SKM-1 treated with dmso at 0.1 percent for 144 hours (cell line): Measurements from ENCODE around the gene VSNL1.
"Not testable (repeated sequence)": the region's sequence is repeated elsewhere in the genome, so short reads cannot be mapped to it uniquely, and the experiment has no call there.

Experiments used
- DNase-seq: peaks from one replicate; lab custom pipeline; 2025; ENCODE audit not compliant: unreplicated experiment; lab: John Stamatoyannopoulos, UW

Gene VSNL1

DNA sequence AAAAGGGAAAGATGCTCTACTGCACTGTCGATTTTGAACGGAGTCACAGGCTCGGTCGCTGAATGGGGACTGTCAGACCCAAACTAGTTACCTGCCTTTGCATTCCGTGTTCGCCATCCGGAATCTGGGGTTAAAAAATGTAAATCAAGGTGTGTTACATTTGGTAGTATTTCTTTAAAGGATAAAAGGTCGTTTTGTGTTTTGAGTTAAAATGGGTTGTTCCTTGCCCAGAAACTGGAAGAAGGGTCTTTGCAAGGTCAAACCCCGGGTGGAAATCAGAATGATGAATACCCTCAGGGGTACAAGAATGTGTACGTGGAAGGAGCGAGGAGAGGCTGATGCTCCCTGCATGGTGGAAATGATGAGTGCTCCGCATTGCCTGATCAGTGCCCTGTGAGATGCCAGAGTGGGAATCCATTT is 1.0 kb downstream of the VSNL1 start:
- no peak for DNase-seq

- no peak for DNase-seq
Observed at GRCh38 chr2:17542471-17542870, 2.0 kb downstream of the VSNL1 start.

DNA sequence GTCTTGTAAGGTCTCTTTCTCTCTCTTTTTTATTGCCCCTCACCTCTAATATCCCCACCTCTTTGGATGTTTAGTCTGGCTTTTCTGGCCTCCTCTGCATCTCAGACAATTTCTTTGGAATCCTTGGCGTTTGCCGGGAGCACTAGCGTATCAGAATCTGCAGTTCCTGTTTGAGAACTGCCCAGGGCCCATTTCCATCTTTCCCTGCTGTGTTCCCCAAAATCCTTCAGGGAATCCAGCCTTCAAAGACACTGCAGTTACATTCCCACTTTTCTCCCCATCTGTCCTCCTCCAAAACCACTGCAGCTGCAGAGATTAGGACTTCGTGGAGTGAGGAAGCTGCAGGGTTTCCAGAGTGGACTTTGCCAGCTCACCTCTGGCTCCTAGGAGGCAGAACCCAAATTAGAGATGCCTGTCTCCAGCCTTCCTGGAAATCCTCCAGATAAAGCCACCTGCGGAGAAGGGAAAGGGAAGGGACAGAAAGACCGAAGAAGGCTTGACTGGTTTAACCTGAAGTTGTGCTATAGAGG is 2.7 kb downstream of the VSNL1 start:
- DNase-seq, result no peak

GRCh38 chr2:17543848-17544247 is 3.4 kb downstream of the VSNL1 start:
- no peak for DNase-seq

- DNase-seq, result no peak
Observed at GRCh38 chr2:17544256-17544655, 3.8 kb downstream of the VSNL1 start.

DNA sequence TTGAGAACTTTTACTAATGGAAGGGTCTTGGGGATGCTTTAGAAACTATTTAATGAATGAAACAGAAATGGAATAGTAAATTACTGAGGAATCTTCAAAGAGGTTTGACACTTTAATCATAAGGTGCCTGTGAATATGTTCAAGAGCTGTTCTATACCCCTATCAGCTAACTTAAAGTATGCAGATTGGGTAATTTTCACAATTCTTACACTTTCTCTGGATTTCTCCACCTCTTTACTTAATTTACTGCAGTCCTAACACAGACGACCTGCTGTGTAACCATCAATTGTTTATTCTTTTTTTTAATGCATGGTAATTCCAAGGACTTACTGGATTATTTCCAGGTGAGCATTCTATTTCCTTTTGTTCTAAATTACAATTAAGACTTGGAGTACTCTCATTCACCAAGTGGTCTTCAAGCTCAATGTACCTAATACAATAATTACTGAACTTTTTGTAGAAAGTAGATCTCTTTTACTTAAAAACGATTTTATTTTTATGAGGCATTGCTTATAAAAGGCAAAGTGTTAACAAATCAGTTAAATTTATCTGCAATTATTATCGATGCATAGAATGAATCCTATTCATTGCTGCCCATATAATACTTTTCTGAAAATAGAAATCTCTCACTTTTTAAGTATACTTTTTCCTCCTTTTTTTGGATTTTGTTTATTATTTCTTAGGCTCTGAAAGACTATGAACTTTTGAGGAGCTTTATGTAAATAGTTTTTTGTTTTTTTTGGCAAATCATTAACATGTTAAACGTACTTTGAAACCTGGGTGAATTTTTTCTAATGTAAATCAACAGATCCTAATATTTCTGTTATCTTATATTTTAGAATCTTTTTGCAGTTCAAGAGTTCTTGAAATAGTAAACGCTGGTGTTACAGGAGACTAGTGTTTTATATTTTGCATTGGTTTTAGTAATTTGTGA is 5.5 kb downstream of the VSNL1 start:
- no peak for DNase-seq

- no peak for DNase-seq
Observed at GRCh38 chr2:17547237-17547636, 6.7 kb downstream of the VSNL1 start.

DNA sequence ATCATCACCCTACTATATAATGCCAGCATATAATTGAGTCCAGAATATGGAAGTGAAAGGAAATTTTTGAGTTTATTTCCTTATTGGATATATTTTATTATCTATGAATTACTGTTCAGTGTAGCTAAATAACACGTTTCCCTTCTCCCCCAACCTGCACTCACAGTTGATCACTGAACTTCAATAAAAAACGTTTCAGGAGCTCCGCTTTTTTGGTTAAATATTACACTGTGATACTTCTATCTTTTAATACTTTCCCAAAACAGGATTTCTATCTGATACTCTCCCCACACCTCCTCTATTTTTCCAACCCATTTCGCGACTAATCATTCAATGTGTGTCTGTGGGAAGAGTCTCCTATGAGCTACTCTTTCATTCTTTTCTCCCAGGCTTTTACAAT is 7.2 kb downstream of the VSNL1 start:
- no peak for DNase-seq

DNA sequence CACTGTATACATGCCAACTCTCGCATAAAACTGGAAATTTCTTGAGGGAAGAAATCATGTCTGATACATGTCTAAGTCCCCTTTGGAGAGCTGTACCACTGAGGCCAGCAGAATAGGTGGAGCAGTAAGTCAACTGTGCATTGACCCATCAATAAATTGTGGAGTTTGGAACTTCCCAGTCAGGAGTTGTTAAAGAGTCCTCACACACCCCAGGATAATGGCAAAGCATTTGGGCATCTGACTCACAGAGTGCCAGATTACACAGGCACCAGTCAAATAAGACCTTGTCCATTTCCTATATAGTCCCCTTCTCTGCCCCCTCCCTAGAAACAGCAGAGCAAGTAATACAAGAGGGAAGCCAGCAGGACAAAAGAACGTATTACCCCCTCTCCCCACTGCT is 10.4 kb downstream of the VSNL1 start:
- DNase-seq, result no peak

- DNase-seq, result no peak
Observed at GRCh38 chr2:17555150-17555549, 14.7 kb downstream of the VSNL1 start.

DNA sequence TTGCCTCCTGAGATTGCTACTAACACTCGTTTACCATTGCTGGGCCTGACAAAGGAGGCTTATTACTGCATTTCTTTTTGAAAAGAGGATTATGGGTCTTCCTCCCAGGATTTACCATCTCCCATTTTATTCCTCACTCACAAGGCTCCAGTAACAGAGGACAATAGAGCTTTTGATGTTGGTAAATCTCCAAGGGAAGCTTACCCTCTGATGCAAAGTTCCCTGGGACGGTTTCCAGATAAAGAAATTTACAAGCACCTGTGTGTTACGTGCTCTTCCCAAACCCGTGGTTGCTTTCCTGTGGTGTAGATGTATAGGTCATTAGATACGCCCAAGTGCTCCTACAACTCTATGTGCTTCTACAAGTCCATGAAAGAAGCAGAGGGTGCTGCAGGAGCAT is 17.1 kb downstream of the VSNL1 start:
- DNase-seq, result no peak

DNA sequence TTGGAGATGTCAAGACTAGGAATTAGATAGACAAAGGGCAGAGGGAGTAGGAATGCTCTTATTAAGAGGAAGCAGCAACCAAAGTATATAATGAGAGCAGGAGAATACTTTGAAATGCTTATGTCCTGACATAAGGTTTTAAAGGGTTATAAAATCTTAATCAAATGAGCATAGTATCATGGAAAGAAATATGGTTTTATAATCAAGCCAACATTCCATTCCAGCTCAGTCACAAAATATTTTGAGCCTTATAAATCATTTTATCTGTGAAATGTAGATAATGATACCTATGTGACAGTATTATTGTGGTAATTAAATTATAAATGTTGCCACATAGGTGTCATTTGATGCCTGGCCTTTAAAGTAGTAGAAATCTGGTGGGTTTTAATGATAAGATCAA is 17.6 kb downstream of the VSNL1 start:
- DNase-seq, result no peak

DNA sequence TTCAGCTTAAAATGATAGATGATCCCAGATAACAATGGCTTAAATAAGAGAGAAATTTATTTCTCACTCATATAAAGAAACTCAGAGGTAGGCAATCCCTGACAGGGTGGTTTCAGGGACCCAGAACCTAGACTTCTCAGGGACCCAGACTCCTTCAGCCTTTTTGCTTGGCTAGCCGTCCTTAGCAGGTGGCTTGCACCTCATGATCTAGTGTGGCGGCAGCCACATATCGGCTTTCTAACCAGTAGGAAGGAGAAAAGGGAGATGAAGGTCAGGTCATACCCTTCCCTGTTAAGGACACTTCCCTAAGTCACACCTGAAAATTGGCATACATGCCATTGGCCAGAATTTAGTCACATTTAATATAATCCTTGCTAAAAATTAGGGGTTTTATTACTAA is 18.4 kb downstream of the VSNL1 start:
- DNase-seq, result no peak

- DNase-seq, result not testable (repeated sequence)
Observed at GRCh38 chr2:17565726-17566125, 25.2 kb downstream of the VSNL1 start.

- no peak for DNase-seq
Observed at GRCh38 chr2:17571681-17572080, 31.2 kb downstream of the VSNL1 start.

DNA sequence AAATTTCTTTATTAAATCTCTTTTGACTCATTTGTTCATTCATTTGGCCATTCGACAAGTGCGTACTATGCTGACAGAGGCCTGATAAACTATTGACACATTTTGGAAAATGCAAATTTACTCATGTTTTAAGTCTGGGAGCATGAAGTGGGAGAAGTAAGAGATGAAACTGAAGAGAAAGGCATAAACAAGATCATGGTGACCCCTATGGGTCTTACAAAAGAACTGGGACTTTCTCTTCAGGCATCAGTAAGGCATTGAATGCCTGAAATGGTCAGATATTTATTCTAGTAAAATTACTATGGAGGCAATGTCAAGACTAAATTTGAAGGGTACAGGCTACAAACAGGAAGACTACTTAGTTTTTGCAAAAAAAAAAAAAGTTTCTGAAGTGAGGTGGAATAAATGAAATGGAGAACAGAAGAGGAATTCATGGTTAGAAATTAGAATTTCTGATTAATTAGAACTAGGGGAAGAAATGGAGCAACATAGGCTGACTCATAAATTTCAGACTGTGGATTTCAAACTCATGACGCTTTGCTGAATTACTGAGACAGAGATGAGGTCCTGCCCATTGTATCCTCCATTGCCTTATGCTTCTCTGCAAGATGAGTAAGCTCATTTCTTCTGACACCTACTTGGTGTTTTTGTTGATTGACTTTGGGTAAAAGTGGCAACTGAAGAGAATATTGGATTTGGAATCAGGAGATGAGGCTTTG is 32.7 kb downstream of the VSNL1 start:
- no peak for DNase-seq

DNA sequence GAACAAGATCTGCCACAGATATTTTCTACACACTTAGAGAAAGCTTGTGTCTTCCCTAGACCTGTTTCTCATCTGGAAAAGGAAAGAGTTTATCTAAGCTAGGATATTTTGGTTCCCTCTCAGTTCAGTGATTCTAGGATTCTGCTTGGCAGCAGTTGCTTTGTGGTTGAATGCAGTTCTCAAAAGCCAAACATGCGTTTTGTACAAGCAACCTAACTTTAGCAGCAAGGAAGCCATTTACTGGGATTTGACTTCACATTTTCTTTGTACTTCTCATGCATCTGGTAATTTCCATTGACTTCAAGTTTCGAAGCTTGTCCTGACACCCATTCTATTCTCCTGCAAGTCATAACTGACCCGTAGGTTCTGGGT is 33.3 kb downstream of the VSNL1 start:
- no peak for DNase-seq

DNA sequence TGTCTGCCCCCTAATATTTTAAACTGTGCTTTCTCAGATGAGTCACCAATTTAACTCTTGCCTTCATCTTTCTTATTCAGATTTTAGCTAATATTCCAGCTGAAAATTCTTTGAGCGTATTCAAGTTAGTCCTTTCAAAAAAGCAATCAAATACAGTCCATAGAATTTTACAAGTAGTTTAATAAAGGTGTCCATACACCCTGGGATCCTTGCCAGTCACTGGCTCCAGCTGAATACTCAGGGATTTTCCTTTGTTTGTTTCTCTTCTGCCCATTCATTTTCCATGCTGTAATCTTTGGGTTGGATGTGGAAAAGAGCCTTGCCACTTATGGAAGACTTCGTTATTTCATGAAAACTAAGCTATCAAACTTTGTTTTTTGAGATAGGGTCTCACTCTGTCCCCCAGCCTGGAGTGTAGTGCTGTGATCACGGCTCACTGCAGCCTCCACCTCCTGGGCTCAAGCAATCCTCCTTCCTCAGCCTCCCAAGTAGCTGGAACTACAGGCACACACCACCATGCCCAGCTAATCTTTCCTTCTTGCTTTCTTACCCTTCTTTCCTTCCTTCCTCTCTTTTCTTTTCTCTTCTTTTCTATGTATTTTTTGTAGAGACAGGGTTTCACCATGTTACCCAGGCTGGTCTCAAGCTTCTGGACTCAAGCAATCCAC is 34.0 kb downstream of the VSNL1 start:
- DNase-seq, result no peak

- no peak for DNase-seq
Observed at GRCh38 chr2:17576802-17577201, 36.3 kb downstream of the VSNL1 start.

- no peak for DNase-seq
Observed at GRCh38 chr2:17578466-17578928, 38.0 kb downstream of the VSNL1 start.

DNA sequence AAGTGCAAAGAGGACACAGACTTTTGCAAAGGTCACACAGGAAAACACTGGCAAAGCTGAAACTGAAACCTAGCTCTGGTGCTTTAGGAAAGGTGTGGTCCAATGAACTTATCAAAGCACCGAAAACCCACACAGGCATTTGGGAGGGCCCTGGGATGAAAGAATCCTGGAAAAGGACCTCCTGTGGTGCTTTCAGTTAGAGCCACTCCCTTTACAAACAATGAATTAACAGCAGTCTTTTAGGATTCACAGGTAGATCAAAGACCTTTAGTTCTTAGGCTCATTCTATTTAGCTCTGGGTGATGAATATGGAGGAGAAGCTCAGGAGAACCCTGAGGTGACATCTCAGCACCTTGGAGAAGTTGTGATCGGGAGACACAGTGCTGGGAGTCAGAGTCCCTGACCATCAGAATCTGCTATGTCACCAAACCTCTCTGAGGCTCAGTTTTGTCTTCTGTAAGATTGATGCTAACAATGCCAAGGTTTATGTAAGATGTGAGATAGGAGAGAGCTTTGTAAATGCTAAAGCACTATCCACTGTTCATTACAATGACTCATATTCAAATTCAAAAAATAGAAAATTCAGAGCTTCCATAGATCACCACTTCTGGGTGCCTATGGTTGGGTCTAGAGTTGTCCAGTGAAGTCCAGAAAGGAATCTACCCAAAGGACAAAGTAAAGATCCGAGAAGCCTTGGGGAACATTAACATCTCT is 39.3 kb downstream of the VSNL1 start:
- no peak for DNase-seq
